GM19324 (cell line): ENCODE measurements around the gene PRPH.
"Not testable (repeated sequence)": the region's sequence is repeated elsewhere in the genome, so short reads cannot be mapped to it uniquely, and the experiment has no call there.

Experiments
- ATAC-seq: cut with Tn5 transposase; IDR thresholded peaks from one replicate; pipeline ENCODE4 v1.9.1; 2021; ENCODE audit warnings: mild to moderate bottlenecking, moderate library complexity; ENCODE audit not compliant: unreplicated experiment, low FRiP score

PRPH gene

GRCh38 chr12:49276304-49277290, 18.4 kb upstream of the PRPH start:
- no peak for ATAC-seq

- ATAC-seq = no peak
These were observed 17.5 kb upstream of the PRPH start for GRCh38 chr12:49277466-49277865.

- no peak for ATAC-seq
These were observed 15.2 kb upstream of the PRPH start for GRCh38 chr12:49279706-49280159.

GRCh38 chr12:49280545-49280944, 14.4 kb upstream of the PRPH start:
- ATAC-seq = not testable (repeated sequence)

GRCh38 chr12:49282302-49282701, 12.6 kb upstream of the PRPH start:
- ATAC-seq = no peak

- not testable (repeated sequence) for ATAC-seq
These were observed 12.1 kb upstream of the PRPH start for GRCh38 chr12:49282740-49283375.

- no peak for ATAC-seq
These were observed 11.2 kb upstream of the PRPH start for GRCh38 chr12:49283541-49284429.

GRCh38 chr12:49284672-49285071, 10.3 kb upstream of the PRPH start:
- no peak for ATAC-seq

- no peak for ATAC-seq
These were observed 7.1 kb upstream of the PRPH start for GRCh38 chr12:49287876-49288275.

- ATAC-seq = no peak
These were observed 6.5 kb upstream of the PRPH start for GRCh38 chr12:49288412-49288853.

- no peak for ATAC-seq
These were observed 5.9 kb upstream of the PRPH start for GRCh38 chr12:49288922-49289555.

- no peak for ATAC-seq
These were observed 2.3 kb upstream of the PRPH start for GRCh38 chr12:49292729-49293055.

- no peak for ATAC-seq
These were observed 1.6 kb upstream of the PRPH start for GRCh38 chr12:49293056-49293956.

GRCh38 chr12:49294086-49294803, 702 bp upstream of the PRPH start:
- ATAC-seq = no peak

GRCh38 chr12:49294804-49295081, 204 bp upstream of the PRPH start:
- no peak for ATAC-seq

GRCh38 chr12:49296034-49296835, 1.3 kb downstream of the PRPH start:
- no peak for ATAC-seq

GRCh38 chr12:49296836-49297694, 2.1 kb downstream of the PRPH start:
- ATAC-seq = no peak
